Loucy (cell line): Measurements from ENCODE around the gene CTLA4.

Source experiments
- EZH2phosphoT487 ChIP-seq: fragments of 200-600 bp; IDR thresholded peaks from 2 replicates; pipeline ENCODE4 v1.6.1; 2018; ENCODE audit warnings: antibody characterized with exemption, mild to moderate bottlenecking, moderate library complexity, borderline replicate concordance
- TF ChIP-seq, protein P1 (sequence below): fragments of 200-600 bp; sonication (generic); conservative IDR thresholded peaks from 2 replicates; pipeline ENCODE4 v1.5.1; 2014; ENCODE audit warnings: mild to moderate bottlenecking, antibody characterized with exemption, low read length

DNA sequence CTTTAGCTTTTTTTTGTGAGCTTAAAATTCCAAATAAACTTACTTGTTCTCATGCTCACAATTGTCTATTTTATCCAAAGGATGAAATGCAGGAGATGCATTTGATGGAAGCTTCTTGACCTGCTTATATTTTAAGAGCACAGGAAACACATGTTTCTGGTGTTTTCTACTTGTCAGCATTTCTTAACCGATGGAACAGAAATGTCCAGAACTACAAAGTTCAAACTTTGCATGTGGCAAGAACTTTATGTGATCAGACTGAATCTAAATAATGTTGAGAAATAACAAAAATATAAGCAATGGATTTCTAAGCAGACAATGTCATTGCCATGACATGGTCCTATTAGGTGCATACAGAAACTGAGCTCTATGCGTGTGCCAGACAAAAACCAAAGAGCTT lies 9.9 kb upstream of the CTLA4 start:
- TF ChIP-seq, protein P1, sequence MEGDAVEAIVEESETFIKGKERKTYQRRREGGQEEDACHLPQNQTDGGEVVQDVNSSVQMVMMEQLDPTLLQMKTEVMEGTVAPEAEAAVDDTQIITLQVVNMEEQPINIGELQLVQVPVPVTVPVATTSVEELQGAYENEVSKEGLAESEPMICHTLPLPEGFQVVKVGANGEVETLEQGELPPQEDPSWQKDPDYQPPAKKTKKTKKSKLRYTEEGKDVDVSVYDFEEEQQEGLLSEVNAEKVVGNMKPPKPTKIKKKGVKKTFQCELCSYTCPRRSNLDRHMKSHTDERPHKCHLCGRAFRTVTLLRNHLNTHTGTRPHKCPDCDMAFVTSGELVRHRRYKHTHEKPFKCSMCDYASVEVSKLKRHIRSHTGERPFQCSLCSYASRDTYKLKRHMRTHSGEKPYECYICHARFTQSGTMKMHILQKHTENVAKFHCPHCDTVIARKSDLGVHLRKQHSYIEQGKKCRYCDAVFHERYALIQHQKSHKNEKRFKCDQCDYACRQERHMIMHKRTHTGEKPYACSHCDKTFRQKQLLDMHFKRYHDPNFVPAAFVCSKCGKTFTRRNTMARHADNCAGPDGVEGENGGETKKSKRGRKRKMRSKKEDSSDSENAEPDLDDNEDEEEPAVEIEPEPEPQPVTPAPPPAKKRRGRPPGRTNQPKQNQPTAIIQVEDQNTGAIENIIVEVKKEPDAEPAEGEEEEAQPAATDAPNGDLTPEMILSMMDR: no peak
- TF ChIP-seq EZH2phosphoT487: no peak
